PC-3 (cell line): Measurements from ENCODE around the gene PCDH10.

Source experiments
- EZH2phosphoT487 ChIP-seq: fragments of 300-600 bp; sonication (generic); IDR thresholded peaks from 2 replicates; pipeline ENCODE4 v1.6.1; 2018; ENCODE audit warnings: mild to moderate bottlenecking, antibody characterized with exemption, low read length, borderline replicate concordance
- TF ChIP-seq, protein P1 (sequence below): fragments of 300-600 bp; sonication (generic); conservative IDR thresholded peaks from 2 replicates; pipeline ENCODE4 v1.5.1; 2017; ENCODE audit warnings: antibody characterized with exemption, low read depth, mild to moderate bottlenecking, low read length

DNA sequence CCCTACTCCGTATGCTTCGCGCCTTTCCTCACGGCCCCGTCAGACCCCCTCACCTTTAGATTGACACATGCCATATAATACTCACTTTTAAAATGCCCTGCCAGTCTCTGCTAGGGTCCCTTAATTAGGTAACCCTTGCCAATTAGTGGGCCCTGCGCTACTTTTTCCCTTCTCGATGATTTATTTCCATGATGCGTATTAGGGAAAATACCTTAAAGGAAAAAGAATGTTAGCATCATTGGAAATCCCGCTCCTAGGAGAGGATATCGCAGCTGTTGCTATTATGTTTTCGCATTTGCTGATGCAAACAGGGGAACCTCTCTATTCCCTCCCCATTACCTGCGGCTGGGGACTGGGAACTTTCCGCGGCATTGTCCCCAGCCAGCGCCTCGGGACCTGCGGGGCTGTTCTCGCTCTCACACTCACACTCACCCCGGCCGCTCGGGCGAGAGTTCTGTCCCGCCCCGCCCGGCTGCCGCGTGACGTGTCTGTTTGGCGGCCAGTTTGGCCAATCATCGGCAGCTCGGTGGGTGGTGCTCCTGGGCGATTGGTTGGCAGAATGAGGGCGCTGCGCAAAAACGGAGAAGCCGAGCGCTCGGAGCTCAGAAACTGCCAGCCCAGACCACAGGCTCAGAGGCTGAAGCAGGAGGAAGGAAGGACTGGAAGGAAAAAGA, at the start of gene PCDH10:
- TF ChIP-seq, protein P1, sequence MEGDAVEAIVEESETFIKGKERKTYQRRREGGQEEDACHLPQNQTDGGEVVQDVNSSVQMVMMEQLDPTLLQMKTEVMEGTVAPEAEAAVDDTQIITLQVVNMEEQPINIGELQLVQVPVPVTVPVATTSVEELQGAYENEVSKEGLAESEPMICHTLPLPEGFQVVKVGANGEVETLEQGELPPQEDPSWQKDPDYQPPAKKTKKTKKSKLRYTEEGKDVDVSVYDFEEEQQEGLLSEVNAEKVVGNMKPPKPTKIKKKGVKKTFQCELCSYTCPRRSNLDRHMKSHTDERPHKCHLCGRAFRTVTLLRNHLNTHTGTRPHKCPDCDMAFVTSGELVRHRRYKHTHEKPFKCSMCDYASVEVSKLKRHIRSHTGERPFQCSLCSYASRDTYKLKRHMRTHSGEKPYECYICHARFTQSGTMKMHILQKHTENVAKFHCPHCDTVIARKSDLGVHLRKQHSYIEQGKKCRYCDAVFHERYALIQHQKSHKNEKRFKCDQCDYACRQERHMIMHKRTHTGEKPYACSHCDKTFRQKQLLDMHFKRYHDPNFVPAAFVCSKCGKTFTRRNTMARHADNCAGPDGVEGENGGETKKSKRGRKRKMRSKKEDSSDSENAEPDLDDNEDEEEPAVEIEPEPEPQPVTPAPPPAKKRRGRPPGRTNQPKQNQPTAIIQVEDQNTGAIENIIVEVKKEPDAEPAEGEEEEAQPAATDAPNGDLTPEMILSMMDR = no peak
- no peak for TF ChIP-seq EZH2phosphoT487
